Body of pancreas (tissue), 4 donors: ENCODE measurements around the gene DMAC2L.
A peak's percentile ranks its signal among the peaks of the same experiment; 100 is the strongest.

Experiments
- CTCF ChIP-seq, 7 experiments: fragments of 450-650 bp in 4 of 7; fragments of 200-600 bp in 3 of 7; sonication (generic) in 3 of 7; IDR thresholded peaks; one replicate each; pipeline ENCODE4 v1.5.1; 2016 to 2019; ENCODE audit warnings: antibody characterized with exemption in 7 of 7
- POLR2A ChIP-seq, 3 donors: fragments of 450-650 bp; IDR thresholded peaks; one replicate each; pipeline ENCODE4 v1.6.1; 2016; ENCODE audit warnings: antibody characterized with exemption in 3 of 3, mild to moderate bottlenecking in 2 of 3

DNA sequence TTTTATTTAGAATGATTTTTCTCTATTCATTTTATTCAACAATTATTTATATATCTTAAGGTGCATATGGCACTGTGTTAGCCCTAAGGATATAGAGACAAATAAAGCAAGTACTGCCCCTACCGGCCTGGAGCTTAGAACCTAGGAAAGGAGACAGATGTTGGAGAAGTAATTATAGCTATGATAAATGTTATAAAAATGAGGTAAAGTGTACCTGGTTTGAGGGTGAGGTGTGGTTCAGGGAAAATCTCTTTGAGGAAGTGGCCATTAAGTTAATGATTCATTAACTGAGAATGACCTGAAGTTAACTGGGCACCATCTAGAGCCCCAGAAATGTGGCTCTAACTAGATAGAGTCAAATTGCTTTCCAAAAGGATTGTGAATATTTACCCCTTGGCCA lies 52.7 kb downstream of the DMAC2L start:
- TF ChIP-seq CTCF (IDR thresholded peaks at IDR 0.05), result peak in 3 of 7 experiments; percentile 3 to 19 (median 19)
- TF ChIP-seq POLR2A (IDR thresholded peaks at IDR 0.05), result no peak
